Stimulated activated CD8-positive, alpha-beta memory T cell treated with anti-CD3 and anti-CD28 coated beads, Interleukin-4, amount 100 ng/mL, for 24 hours (primary cell): ENCODE data around the gene BCOR.

Experiments
- DNase-seq: peaks from one replicate; pipeline ENCODE4 v3.0.0-alpha.2; 2020; ENCODE audit warnings: low read depth

BCOR gene

GRCh38 chrX:40018041-40018440 is 79.7 kb downstream of the BCOR start:
- no peak for DNase-seq

GRCh38 chrX:40016749-40017148 is 81.0 kb downstream of the BCOR start:
- no peak for DNase-seq

DNA sequence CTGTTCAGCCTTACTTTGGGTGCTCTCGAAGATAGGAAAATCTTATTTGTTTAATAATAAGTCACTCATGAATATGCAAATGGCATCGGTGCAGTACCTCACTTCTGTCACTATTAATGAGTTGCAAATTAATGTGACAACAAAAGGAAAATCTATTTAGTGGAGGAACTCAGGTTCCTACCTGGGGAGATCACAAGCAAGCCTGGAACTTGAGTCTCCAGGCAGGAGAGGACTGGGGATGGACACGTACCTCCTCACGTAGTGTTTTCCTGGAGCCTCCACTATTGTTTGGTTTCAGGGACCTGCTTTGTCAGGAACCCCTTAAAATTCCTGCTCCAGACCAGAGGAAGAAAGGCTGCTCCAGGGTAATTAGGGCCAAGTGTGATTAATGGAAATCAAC is 82.1 kb downstream of the BCOR start:
- no peak for DNase-seq

GRCh38 chrX:40013266-40014195 is 84.2 kb downstream of the BCOR start:
- DNase-seq: no peak

GRCh38 chrX:40012868-40013265 is 84.9 kb downstream of the BCOR start:
- no peak for DNase-seq

- no peak for DNase-seq
Observed at GRCh38 chrX:40012039-40012867, 85.5 kb downstream of the BCOR start.

- no peak for DNase-seq
Observed at GRCh38 chrX:40011322-40012038, 86.3 kb downstream of the BCOR start.

DNA sequence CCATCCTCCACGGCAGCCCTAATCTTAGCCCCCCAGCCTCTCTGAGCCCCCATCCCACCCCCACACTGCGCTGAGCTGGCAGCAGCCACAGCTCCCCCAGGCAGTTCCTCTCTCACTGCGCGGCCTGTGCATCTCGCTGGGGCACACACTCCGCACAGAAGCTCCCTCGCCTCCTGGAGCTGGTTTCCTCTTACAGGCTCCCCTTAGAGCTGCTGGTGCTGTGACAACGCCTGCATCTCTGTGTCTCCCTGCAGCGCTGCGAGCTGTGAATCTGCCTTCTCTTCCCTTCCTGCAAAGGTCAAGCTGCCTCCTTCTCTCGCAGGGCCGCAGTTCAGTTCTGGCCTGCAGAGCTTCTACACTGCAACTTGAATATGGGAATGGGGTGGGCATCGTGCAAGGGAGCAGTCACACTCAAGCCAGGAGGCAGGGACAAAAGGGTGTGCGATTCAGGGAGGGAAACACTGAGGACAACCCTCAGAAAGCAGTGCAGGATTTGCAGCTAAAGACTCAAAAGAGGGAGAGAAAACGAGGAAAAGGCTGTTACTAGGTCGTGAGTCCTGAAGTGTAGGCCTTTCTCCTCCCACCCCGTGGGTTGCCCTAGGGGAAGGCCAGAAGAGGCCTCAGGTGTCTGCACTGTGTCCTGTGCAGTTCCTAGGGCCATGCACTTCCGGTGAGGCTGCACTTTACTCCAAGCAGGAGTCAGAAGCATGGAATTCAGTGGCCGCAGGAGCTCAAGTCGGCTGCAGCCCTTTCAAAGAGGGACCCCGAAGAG is 87.0 kb downstream of the BCOR start:
- DNase-seq: no peak

DNA sequence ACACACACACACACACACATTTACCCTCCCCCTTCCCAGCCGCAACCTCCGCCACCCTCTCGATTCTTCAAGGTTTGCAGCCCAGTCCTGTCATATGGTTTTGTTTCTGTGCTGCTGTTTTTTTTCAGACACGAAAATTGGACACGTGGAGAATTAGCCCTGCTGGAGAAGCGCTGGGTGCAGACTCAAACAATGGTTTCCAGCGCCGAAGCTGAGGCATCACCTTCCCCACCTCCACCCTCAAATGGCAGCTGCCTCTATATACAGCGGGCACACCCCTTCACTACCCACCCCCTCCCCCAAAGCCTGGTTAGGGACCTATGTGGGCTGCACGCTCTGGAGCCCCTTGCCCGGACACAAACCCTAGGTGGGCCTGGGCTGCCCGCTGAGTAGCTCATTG is 87.9 kb downstream of the BCOR start:
- no peak for DNase-seq

GRCh38 chrX:40009462-40009851 is 88.3 kb downstream of the BCOR start:
- DNase-seq: no peak

GRCh38 chrX:40008791-40009461 is 88.8 kb downstream of the BCOR start:
- no peak for DNase-seq

DNA sequence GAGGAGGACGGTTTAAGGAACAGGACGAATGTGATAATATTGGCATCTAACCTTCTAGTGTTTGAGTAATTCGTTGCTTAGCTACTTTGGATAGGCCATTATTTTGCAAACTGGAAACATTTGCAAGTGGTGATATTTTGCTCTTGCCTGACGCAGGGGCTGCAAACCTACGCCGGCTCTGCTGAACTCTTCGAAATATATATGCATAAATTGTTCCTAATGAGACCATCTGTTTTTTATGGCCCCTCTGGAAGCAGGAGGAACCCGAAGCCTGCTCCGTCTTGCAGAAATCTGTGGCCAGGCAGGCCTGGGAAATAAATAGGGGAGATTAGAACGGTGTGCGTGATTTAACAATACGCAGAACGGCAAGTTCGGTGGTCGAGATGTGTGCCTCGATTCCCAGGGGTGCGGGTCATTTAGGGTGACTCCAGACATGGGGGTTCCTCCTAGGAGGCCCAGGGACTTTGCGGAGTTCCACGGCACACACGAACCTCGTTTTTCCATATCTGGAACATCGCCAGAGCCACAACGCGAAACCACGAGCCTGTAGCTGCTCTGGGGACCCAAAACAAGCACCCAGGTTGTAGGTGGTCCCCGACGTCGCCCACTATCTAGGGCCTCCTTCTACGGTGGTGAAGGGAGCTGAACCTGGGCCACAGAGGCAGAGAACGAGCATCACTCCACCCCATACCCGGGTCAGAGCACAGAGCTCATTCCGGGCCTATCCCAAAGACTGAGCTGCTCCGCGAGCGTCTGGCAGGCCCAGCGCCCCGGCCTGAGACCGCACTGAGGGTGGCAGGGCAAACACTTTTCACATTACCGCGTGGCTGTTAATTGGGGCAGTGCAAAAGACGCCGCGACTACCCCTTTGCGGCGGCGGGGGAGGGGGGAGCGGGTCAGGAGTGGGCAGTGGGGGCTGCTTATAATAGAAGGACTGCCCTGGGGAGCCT is 89.7 kb downstream of the BCOR start:
- no peak for DNase-seq

DNA sequence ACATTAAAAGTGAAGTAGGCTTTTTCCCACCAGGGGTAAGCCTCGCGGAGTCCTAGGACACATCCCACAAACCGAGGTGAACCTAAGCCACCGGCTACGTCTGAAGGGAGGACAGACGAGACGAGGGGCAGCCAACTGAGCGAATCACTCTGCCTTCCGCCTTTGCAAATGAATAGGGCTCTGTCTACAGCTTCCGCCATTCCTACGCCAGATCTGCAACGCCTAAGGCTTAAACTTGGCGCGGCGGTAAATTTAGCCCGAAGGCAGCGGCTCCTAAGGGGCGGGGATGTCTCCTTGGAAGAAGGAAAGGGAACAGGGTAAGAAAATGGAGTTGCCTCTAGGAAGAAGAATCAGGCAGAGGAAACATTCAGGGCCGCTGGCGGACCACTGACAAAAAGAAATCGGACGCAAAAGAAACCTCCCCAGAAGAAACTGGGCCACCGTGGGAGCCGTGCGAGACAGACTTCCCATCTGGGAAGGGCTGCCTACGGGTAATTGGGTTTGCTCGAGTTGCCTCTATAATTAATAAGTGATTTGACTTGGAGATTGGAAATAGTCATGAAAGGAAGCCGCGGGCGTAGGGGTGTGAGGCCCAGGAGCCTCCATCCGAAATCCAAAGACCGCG is 90.5 kb downstream of the BCOR start:
- no peak for DNase-seq

- no peak for DNase-seq
Observed at GRCh38 chrX:40006106-40007017, 91.4 kb downstream of the BCOR start.

DNA sequence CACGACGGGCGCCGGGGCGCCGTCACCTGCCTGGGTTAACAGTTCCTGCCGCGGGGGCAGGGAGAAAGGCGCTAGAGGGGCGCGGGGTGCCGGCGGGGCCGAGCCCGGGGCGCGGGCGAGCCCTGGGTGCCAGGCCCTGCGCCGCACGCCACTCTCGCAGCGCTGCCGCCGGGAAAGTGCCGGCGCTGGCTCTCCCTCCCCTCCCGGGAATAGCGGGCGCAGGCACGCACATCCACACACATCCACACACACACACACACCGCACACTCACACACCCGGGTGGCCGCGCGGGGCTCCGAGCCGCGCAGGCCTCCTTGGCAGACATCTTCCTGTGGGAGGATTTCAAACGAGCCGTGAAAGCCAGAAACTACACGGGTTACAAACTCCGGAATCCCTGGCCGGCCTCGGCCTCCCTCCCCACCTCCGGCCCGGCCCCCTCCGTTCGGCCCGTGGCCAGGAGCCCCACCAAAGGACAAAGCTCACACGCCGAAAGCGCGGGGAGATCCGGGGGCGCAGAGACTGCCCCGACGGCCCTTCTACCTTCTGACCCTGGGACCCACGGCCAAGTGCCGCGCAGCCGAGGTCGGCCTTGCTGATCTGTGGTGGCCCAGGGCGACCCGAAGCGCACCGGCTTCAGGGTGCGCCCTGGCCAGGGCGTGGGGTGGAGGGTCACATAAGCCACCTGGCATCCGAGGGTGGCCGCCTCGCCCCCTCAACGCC is 92.3 kb downstream of the BCOR start:
- no peak for DNase-seq

DNA sequence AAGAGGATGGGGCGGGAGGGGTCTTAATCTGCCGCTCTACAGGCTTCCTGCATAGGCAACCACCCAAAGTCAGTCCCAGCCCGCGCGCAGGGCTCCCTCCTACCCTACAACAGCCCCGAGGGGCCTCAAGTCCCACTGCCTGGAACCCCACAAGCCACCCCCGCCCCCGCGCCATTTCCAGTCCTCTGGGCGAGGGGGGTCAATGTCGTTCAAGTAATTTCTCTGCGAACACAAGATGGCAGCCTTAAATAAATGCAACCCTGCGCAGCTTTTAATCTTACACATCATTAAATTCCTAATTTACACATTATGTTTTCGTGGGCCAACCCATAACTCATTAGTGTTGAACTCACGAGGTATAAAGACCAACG is 92.9 kb downstream of the BCOR start:
- DNase-seq: no peak

DNA sequence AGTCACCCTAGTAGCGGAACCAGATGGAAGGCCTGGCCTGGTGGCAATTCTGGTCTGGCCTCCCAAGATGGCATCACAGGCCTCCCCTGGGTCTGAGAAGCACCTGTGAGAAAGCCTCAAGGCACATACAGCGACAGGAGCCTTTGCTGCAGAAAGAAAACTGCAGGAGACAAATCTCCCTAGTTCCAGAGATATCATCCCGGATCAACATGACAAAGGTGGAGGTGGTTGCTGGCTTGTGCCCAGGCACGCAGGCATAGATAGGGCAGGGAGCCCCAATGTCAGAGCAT is 93.6 kb downstream of the BCOR start:
- DNase-seq: no peak
